Activated CD8-positive, alpha-beta memory T cell treated with anti-CD3 and anti-CD28 coated beads for 24 hours (primary cell): ENCODE results near the gene LPP.

Experiments used
- DNase-seq: peaks from one replicate; pipeline ENCODE4 v3.0.0-alpha.2; 2020

The LPP gene

DNA sequence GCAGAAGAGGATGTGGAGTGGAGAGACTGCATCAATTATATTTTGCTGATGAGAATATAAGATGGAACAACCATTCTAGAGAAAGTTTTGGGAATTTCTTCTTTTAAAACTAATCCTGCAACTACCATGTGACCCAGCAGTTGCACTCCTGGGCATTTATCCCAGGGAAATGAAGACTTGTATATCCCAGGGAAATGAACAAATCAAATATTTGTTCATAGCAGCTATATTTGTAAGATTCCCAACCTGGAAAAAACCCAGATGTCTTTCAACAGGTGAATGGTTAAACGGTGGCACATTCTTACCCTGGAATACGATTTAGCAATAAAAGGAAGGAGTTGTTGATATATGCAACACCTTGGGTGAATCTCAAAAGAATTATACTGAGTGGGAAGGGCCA, 632.5 kb downstream of the LPP start:
- no peak for DNase-seq

DNA sequence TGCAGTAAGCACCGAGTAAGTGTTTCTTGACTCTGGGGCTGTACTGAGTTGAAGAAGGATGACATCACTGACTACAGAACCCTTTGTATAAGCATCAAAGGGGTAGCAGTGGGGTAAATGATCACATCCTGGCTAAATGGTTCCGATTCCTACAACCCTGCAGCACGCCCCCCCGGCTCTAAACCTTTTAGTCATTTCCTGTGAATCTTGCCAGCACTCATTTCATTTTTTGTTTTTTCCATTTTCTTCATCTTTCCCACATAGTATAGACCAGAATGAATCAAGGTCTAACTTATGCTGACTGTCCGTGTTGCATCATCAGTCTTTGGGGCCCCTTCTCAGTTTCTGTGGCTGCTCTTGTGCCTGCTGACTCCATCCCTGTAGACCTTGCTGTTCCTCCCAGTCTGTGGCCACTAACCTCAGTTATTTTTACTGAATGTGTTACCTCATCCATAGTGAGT, 634.7 kb downstream of the LPP start:
- DNase-seq = peak; percentile 80

DNA sequence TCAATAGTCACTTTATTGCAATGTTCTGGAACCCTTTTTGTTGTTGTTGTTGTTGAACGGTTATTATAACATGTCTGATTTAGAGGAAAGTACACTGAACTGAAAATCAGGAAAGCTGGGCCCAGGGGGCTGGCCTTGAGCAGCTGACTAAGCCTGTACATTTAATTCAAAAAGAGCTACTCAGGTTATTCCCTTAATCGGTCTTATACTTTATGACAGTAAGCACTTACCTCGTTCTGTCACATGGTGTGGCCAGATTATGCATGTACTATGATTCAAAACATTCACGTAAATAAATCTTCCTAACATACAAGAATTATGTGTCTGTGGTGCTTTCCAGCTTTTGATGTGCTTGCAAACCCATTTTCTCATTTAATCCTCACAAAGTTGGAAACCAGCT, 635.3 kb downstream of the LPP start:
- no peak for DNase-seq

DNA sequence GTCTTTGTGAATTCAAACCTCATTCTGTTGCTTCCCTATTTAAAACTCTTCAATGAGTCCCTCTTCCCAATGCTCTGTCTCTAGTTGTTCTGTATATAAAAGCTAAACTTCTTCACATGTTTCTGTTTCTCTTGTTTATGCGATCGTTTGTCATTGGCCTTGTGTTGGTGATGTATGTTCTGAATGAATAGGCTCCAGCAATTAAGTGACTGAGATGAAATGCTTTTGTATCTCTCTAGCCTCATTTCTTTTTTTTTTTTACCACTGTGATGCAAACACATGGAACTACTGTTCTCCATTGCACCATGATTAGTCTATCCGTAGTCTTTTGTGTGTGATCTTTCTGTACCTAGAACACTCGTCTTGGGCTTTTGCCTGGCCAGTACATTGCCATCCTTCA, 637.4 kb downstream of the LPP start:
- no peak for DNase-seq

DNA sequence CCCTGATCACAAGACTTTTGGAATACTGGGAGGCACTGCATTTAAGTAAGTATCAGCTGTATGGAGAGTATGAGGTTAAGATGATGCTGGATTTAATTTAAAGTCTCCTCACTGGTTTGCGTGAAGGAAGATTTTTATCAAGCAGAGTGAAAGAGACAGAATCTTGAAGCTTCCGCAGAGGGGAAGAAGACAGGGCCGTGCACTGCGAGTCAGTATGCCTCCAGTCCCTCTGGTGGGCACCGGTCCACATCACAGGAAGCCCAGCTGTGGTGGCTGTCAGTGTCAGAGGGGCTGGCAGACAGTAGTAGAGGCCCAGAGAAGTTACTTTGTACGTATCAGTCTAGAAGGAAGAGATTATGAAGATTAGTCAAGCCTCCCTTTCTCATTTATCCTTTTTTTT, 638.8 kb downstream of the LPP start:
- no peak for DNase-seq

DNA sequence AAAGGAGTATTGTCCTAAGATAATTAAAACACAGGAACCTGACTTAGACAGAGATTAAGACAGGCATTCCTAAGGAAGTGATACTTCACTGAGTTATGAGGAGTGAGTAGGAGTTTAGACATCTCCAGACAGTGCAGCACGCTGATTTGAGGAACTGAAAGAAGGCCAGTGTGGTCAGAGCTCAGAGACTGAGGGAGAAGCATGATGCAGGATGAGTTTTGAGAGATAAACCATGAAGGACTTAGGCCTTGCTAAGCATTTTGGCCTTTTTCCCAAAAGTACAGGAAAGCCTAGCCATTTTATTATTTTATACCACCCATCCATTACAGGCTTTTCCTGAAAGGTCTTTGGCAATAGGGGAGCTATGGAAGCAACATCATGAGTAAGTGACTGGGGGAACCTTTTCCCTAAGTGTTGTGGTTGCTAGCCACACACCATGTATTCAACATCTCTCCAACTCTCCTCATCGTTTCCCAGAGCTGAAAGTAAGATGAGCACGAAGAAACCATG, 642.2 kb downstream of the LPP start:
- DNase-seq = no peak

DNA sequence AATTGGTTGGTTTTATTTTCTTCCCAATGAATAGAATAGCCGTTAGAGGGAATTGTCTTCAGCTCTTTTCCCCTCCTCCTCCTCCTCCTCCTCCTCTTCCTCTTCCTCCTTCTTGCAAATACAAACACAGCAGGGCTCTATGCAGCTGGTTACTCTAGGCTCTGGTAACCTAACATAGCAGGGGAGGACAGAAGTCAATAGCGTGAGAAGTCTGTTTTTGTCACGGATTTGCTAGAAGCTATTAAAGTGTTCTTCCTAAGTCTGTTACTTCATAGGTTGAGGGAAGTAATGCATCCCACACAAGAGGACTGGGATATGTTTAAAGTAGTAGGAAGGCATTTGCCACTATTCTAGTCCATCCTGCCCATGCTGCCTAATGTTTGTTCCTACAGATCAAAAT, 643.1 kb downstream of the LPP start:
- DNase-seq = no peak

DNA sequence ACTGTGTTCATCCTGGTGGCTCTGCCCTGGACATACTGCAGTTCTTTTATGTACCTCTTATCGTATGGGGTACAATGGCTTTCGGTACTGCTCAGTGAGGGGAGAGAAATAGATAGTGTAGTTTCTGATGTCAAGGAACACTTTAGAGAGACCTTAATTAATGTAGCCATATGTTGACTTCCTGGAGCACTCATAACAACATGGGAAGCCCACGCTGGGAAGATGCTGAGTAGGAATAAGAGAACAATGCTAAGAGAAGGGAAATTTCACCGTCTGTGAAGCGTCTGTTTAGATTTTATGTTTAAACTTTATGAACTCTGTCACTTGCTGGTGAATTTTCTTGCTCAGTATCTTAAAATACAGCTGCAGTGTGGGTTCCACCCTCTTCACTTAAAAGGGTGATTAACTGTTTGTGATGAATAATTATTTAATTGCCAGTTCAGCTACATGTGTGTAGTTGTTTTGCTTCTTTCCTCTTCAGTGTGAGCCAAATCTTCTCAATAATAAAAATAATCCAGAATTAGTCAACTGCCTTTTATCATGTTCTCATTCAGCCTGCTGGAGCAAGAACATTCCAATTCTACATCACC, 644.7 kb downstream of the LPP start:
- DNase-seq = no peak

DNA sequence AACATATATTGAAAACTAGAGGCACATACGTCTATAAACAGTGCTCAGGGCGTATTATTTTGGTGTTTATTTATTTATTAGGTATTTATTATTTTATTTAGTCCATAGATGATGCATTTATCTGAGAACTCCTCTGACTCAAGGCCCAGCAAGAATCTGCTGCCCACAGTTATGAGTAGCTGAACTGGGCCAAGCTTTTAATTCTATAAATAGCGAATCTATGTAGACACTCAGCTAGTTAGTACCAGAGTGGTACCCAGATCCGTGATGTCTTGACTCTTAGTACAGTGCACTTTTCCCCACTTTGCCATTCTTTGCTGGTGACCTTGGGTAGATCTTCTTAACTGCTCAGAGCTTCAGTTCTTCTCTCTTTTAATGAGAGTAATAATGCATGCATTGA, 647.4 kb downstream of the LPP start:
- DNase-seq = no peak

DNA sequence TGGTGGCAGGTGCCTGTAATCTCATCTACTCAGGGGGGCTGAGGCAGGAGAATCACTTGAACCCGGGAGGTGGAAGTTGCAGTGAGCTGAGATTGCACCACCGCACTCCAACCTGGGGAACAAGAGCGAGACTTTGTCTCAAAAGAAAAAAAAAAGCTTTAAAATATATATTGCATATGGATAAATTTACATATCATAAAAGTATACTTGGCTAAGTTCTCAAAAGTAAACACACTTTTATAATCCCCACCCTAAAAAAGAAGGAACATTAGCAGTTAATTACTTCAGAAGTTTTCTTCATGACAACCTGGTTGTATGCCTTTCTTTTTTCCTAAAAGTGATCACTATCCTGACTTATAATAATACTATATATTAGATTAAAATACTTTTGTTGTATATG, 648.7 kb downstream of the LPP start:
- DNase-seq = no peak

DNA sequence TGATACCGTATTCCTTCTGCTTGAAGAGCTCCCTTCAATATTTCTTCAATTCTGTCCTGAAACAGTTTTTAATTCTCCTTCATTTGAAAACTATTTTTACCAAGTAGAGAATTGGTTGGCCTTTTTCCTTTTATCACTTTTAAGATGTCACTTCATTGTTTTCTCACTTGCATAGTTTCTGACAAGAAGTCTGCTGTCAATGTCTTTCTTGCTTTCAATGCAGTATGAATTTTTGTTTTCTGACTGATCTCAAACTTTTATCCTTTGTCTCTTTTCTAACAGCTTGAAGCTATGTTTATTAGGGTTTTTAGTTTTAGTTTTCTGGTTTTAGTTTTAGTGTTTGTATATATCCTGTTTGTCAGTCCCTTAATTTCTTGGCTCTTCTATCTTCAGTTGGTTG, 653.0 kb downstream of the LPP start:
- no peak for DNase-seq

DNA sequence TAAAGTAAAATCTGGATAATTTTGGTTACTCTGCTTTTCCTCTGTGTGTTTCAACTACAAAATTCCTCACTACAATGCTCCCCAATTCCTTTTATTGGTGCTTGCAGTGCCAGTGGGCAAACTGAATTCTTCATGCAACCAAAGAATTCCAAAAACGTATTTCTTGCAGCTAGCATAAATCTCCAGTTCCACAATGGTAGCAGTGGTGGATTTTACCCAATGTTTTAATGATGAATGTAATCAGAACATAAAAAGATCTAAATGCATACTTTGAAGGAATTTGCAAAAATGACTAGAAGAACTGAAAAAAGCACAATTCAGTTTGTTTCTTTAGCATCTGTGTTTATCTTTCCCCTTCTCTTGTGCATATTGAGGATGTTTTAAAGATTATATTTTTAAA, 658.2 kb downstream of the LPP start:
- no peak for DNase-seq

DNA sequence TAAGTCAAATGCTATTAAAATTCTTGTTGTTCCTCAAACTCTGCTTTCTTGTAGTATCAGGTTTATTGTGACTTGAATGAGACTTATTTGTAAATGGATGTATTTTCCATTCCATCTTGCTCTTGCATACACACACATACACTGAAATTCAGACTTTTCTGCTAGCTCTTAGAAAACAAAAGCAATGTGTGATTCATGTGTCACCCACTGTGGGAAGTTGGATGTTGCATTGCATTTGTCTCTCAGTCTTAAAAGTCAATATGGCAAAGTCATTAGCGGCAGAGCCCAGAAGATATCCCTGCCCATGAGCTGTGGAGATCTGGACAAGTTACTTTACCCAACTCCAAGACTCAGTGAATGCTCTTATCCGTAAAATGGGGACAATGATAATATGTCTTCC, 660.6 kb downstream of the LPP start:
- DNase-seq = no peak

DNA sequence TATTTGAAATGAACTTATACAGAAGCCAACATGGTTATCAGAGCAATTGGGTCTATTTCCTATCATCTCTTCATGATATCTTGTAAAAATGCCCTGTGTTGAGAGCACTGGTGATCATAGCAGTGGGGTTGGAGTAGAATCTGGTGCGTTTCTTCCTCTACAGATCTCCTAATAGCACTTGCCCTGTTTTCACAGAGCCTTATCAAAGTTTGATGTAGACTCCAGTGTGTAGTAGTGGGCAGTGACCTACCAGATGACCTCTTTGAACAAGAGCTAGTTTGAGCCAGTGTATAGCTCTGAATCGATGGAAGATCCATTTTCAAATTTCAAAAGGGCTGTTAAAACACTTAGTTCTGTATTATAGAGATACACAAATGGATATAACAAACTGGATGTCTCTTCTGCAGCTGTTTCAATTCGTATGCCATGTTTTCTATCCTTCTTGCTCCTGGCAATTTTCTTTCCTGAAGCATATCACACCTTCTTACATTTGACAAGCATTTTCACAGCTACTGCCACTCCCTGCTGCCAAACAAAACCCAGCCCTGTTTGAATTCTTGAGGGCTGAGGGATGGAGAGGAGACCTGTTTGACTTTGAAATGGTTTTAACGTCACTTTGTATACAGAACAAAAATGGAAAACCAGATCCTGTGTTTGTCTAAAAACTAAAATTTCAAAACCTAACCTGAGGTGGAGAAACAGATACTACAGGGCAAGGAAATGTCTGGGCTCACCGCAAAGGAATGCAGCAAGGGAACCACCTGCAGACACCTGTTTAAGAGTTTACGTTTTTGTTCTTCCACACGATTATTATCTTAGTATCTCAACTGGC, 663.4 kb downstream of the LPP start:
- no peak for DNase-seq

DNA sequence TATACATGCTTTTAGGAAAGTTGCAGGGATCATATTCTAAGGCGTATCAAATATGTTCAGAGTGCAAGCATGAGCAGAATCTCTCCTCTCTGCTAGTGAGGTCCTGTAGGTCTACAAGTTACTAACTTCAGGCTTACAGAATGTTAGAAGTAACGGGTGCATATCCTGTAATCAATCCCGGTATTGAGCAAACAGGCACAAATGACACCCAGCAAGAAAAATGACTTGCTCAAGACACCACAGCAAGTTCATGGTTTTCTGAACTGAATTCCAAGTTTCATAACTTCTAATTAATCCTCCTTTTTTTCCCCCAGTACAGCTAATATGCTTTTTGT, 663.9 kb downstream of the LPP start:
- no peak for DNase-seq

DNA sequence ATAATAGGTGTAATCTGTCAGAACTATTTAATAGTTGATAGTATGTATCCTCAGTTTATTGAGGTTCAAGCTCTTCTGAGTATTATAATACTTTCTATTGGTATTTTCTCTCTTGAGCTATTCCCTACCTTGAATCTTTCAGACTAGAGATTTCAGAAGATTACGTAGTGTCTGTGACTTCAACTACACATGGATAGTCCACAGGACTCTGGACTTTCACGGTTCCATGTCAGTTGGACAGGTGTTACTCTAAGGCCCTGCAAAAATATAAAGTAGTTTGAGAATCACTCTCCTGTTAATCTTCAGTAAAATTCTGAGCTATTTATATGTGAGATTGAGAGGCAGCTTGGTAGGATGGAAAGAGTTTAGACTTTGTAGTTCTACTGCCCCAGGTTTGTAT, 664.3 kb downstream of the LPP start:
- DNase-seq = no peak

DNA sequence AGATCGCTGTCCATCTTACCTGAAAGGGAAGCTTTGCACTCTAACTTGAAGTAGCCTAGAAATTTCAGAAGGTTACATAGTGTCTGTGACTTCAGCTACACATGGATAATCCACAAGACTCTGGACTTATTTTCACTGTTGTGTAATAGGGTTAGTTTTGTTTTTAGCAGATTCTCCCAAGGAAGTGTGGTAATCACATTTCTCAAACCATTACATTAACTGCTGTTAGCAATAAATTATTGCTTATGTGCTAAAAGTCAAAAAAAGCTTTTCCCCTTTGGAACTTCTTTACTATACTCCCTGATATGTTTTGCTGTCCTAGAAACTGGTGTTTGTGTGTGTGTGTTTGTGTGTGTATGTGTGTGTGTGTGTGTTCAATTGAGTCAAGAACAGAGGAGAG, 666.0 kb downstream of the LPP start:
- DNase-seq = no peak

DNA sequence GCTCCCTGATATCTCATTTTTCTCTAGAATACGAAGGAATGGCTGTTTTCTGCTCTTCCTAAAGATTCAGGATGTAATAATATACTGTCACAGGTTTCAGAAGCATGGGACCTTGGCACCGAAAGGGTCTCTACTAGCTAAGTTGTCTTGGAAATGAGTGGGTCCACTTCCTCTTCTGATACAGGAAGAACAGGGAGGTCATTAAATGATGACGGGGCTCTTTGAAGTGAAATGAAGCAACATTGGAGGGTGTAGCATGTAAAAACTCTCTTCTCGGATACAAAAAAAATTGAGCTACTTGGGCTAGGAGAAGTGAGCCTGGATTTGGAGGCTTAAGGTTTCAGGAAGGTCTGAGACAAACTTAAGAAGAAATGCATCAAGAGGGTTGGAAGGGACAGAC, 668.0 kb downstream of the LPP start:
- no peak for DNase-seq

DNA sequence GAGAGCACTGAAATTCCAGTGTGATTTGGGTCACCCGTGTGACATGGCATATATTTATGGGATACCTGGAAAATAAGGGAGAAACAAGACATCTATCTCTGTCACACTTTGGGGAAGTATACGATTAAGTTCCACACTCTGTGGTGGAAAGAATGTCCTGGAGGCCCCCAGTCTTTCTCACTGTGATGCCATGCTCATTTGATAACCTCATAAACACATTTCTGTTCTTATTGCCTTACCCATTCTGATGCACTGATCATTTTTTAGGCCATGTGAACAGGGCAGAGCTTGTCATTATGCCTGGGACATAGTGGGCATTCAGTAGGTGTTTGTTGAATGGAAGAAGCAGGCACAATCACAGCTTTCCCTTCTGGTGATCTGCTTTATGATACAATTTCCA, 668.5 kb downstream of the LPP start:
- no peak for DNase-seq

DNA sequence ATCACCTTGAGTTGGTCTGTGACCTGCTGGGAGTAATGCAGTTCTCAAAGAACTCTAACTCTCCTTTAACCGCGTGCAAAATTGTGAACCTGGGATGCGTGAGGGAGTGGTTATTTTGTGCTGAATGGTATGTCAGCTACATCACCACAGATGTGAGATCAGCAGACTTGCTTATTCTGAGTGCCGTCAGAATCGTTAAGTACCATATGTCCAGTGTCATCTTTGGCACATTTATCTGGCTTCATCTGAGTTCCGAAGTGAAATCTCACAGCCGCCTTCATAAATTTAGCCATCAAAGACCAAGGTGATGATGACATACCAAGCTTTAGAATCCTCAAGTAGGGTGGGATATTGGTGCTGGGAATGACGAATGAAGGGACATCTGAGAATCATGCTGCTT, 670.6 kb downstream of the LPP start:
- no peak for DNase-seq

DNA sequence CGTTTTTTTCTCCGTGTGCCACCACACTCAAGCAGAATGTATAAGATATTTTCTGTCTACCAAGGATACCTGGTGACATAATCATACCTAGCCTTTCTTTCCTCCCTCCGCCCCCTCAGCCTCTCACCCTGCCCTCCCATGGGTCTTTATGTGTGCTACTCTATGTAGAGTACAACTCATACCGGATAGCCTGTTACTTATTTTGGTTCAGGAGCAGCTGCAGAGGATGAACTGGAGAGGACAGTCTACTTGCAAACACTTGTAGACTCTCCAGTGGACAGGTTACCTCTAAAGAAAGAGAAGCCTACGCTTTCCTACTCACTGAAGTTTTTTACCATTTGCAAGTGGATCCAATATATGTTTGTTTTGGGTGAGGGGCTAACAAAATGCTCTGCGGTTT, 671.9 kb downstream of the LPP start:
- no peak for DNase-seq

DNA sequence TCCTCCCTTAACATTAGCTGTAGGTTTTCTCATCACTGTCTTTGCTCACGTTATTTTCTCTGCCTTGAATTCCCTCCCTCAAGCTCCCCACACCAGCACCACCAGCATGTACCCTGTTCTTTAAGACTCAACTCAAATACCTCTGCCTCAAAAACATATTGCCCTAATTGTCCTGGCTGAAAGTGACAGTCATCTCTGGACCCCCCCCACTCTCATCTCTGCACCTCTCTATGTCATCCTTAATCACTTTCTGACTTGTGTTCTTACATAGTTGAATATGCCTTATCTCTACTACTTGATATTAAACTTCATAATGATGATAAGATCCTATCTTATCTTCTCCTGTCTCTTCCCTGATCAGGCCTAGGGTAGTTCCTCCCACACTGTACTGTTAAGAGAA, 672.6 kb downstream of the LPP start:
- no peak for DNase-seq

DNA sequence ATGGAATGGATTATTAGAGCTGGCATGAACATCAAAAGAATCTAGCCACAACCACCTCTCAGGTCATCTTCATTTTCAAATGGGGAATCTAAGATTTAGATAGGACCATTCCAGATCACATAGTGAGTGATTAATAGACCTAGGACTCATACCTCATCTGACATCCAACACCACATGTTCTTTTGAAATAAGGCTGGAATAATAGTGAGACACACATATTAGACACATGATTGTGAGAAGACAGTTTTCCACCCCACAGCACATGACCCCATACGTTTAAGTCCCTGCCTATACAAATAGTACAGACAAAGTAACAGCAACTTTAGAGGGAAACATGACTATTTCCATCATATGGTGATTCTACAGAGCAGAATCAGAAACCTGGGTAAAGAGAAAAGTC, 673.1 kb downstream of the LPP start:
- DNase-seq = no peak

DNA sequence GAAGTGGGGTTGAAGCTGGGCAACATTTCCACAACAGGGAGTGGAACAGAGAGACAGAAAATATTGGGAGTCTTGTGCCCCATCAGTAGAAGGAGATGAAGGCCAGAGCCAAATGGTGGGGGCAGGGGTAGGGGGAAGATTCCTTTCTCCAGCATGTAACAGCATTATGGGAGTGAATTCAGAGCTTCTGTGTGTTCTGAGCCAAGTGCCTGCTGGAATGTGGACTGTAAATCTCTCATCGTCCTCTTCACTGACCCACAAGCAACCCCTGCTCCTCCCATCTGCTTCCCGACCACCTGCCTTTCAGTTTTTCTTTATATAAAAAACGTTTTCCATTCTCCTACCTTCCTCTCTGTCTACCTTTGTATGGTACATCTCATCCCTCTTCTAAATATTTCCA, 673.6 kb downstream of the LPP start:
- no peak for DNase-seq

DNA sequence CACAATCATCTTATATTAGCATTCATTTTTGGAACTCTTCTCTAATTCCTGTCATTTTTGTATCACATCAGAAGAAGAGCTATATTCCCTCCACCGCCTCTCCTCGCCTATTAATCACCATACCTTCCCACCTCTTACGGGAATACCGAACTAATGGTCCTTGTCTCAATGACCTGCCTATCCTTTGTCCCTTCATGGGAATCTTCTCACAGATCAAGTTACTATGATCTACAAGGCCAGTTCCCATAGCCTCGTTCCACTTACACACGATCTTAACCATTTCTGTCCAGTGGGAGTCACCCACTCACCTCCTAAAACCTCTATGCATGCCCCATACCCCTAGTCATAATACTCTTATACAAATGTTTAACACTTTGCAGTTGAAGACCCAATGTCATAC, 675.2 kb downstream of the LPP start:
- DNase-seq = no peak
